ENCODE data around the gene ROCK1. TPM values are rescaled to one million over a fixed set of nuclear protein-coding genes. Genes with fewer than 3 reads are reported as not detected.

Gene ROCK1
- total and polyA plus RNA-seq, 7 experiments from 2014 or later: 27.6 to 97.5 (median 70.4) TPM

DNA sequence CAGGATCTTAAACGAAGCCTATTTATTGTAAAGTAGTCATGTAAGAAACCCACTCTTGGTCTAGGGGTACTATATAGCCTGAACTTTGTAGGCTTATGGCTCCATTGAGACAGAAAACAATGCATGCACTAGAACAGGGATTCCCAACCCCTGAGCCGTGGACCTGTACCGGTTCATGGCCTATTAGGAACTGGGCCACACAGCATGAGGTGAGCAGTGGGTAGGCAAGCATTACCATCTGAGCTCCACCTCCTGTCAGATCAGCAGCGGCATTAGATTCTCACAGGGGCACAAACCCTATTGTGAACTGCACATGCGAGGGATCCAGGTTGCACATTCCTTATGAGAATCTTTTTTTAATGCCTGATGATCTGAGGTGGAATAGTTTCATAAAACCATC lies 59.2 kb downstream of the ROCK1 start:
- intact Hi-C loops (cut with micrococcal nuclease): loop anchor here in 1 of 2 donors (5.0 kb wide), 2 partner anchors 35 to 125 kb away; no protein-coding TSS in a partner anchor
- POLR2A ChIA-PET: no interaction called here
- ATAC-seq (no peak), DNase-seq (no peak)
- Histone ChIP-seq H3K27ac (ENCODE audit: low read depth, low read length) (no peak overlapping the region), H3K36me3 (ENCODE audit: control insufficient read depth in 2 of 3, insufficient read depth in 3 of 3, low read length in 3 of 3) (no peaks in the 10 kb centered on the region), H3K27me3 (ENCODE audit: control insufficient read depth in 2 of 2, insufficient read depth in 2 of 2, low read length in 2 of 2) (no peaks in the 10 kb centered on the region), H3K4me3 (ENCODE audit: low read length) (no peak overlapping the region), H3K4me1 (ENCODE audit: control insufficient read depth in 2 of 2, insufficient read depth in 2 of 2, low read length in 2 of 2) (peaks cover 18 to 21% of the 10 kb centered on the region in 2 donors), H3K9me3 (ENCODE audit: control insufficient read depth in 2 of 3, low read length in 3 of 3) (no peaks in the 10 kb centered on the region)
- Mint-ChIP-seq H3K27ac (peak overlapping the region in 1 of 9 donors; percentile 40), H3K9me3 (no peaks in the 10 kb centered on the region), H3K4me3 (no peak overlapping the region), H3K36me3 (peaks cover 0 to 13% (median 9%) of the 10 kb centered on the region in 5 donors), H3K4me1 (peaks cover 5 to 60% (median 40%) of the 10 kb centered on the region in 7 donors), H3K27me3 (no peaks in the 10 kb centered on the region)
- CTCF ChIA-PET: interaction anchor here (0.6 to 1.5 kb wide), 2 partner anchors 10 to 15 kb away, joined by 3 read pairs; no protein-coding TSS in a partner anchor

DNA sequence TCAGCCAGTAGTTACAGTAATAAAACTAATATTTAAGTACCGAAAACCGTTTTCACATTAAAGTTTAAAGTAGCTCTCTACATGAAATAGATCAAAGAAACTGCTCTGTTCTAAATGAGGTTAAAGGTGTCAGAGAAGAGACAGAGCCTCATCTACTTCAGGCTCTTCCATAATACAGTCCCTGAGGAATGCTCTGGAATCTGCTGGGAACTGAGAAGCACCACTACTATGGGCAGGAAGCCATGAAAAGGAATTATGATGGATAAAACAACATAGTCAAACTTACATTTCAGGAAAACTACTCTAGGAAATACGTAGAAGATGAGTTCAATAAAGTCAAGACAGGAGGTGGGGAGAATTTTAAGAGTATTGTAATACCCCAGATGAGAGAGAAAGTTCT lies 60.0 kb downstream of the ROCK1 start:
- ATAC-seq: no peak
- H3K4me3 Mint-ChIP-seq: peak overlapping the region in 2 of 10 donors; percentile 1 to 5
- DNase-seq: no peak
- intact Hi-C loops (cut with micrococcal nuclease): loop anchor here in 1 of 2 donors (2.0 to 5.0 kb wide), 3 partner anchors 36 to 126 kb away; partner anchors contain the start of gene ROCK1
- peak overlapping the region in 5 of 9 donors; percentile 16 to 61 (median 37) for H3K27ac Mint-ChIP-seq
- Histone ChIP-seq H3K27ac (ENCODE audit: low read depth, low read length) (no peak overlapping the region), H3K27me3 (ENCODE audit: control insufficient read depth in 2 of 2, insufficient read depth in 2 of 2, low read length in 2 of 2) (no peaks in the 10 kb centered on the region), H3K4me1 (ENCODE audit: control insufficient read depth in 2 of 2, insufficient read depth in 2 of 2, low read length in 2 of 2) (peaks cover 18 to 21% of the 10 kb centered on the region in 2 donors), H3K4me3 (ENCODE audit: low read length) (no peak overlapping the region), H3K36me3 (ENCODE audit: control insufficient read depth in 2 of 3, insufficient read depth in 3 of 3, low read length in 3 of 3) (no peaks in the 10 kb centered on the region), H3K9me3 (ENCODE audit: control insufficient read depth in 2 of 3, low read length in 3 of 3) (no peaks in the 10 kb centered on the region)
- H3K27me3 Mint-ChIP-seq: no peaks in the 10 kb centered on the region
- peaks cover 0 to 21% (median 16%) of the 10 kb centered on the region in 5 donors for H3K36me3 Mint-ChIP-seq
- POLR2A ChIA-PET: no interaction called here
- CTCF ChIA-PET: interaction anchor here (1.5 kb wide), 1 partner anchor 11 kb away, joined by 3 read pairs; no protein-coding TSS in a partner anchor
- H3K9me3 Mint-ChIP-seq: no peaks in the 10 kb centered on the region
- H3K4me1 Mint-ChIP-seq: peaks cover 5 to 68% (median 48%) of the 10 kb centered on the region in 7 donors

DNA sequence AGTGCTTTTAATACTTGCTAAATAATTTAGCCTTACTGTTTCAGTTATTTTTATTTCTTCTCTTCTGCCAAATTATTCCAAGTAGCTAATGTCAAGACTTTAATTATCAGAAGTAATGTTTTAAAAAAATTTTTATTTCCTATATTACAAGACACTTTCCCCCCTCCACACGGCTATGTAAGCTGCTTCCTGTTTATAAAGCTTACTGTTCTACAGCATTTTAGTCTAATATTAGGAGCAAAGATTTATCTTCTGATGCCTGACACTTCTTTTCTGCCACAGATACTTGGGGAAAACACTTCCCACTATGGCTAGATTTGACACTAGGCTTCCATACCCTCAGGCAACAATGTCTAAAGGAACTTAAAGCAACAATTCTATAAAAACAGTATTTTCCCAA lies 62.3 kb downstream of the ROCK1 start:
- Histone ChIP-seq H3K4me3 (ENCODE audit: low read length) (no peak overlapping the region), H3K27me3 (ENCODE audit: control insufficient read depth in 2 of 2, insufficient read depth in 2 of 2, low read length in 2 of 2) (no peaks in the 10 kb centered on the region), H3K4me1 (ENCODE audit: control insufficient read depth in 2 of 2, insufficient read depth in 2 of 2, low read length in 2 of 2) (peaks cover 11 to 12% of the 10 kb centered on the region in 2 donors), H3K36me3 (ENCODE audit: control insufficient read depth in 2 of 3, insufficient read depth in 3 of 3, low read length in 3 of 3) (peaks cover 0 to 6% (median 0%) of the 10 kb centered on the region in 3 experiments), H3K9me3 (ENCODE audit: control insufficient read depth in 2 of 3, low read length in 3 of 3) (no peaks in the 10 kb centered on the region), H3K27ac (ENCODE audit: low read depth, low read length) (no peak overlapping the region)
- H3K4me3 Mint-ChIP-seq: peak overlapping the region in 2 of 10 donors; percentile 3 to 7
- ChIA-PET CTCF (interaction anchor here (0.6 to 1.2 kb wide), 2 partner anchors 131 to 535 kb away, joined by 3 read pairs; no protein-coding TSS in a partner anchor), POLR2A (interaction anchor here (1.0 kb wide), 1 partner anchor 62 kb away, joined by 3 read pairs; the partner anchor contains the start of gene ROCK1)
- H3K36me3 Mint-ChIP-seq: peaks cover 0 to 27% (median 25%) of the 10 kb centered on the region in 5 donors
- H3K27me3 Mint-ChIP-seq: no peaks in the 10 kb centered on the region
- H3K9me3 Mint-ChIP-seq: no peaks in the 10 kb centered on the region
- peak overlapping the region in 7 of 9 donors; percentile 19 to 91 (median 67) for H3K27ac Mint-ChIP-seq
- no peak for DNase-seq
- peaks cover 9 to 77% (median 63%) of the 10 kb centered on the region in 7 donors for H3K4me1 Mint-ChIP-seq
- ATAC-seq: no peak
- intact Hi-C loops (cut with micrococcal nuclease): loop anchor here (2.0 to 5.0 kb wide), 2 partner anchors 13 to 63 kb away; partner anchors contain the start of gene ROCK1 (in 1 of the 2)

DNA sequence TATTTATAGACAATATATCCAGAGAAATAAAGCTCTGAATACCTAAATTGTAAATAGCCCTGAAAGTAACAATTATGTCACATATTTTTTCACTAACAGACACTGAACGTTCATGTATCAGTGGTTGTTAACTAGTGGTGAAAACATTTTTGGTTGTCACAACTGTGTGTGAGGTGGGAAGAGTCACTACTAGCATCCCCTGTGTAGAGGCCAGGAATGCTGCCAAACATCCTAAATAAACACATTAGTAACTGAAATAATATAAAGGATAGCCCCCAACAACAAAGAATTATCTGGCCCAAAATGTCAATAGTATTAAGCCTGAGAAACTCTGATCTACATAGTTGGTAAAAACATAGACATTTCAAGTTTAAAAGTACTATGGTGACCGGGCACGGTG lies 64.5 kb downstream of the ROCK1 start:
- Histone ChIP-seq H3K4me3 (ENCODE audit: low read length) (no peak overlapping the region), H3K36me3 (ENCODE audit: control insufficient read depth in 2 of 3, insufficient read depth in 3 of 3, low read length in 3 of 3) (peaks cover 0 to 6% (median 0%) of the 10 kb centered on the region in 3 experiments), H3K4me1 (ENCODE audit: control insufficient read depth in 2 of 2, insufficient read depth in 2 of 2, low read length in 2 of 2) (peaks cover 6 to 12% of the 10 kb centered on the region in 2 donors), H3K27ac (ENCODE audit: low read depth, low read length) (no peak overlapping the region), H3K27me3 (ENCODE audit: control insufficient read depth in 2 of 2, insufficient read depth in 2 of 2, low read length in 2 of 2) (no peaks in the 10 kb centered on the region), H3K9me3 (ENCODE audit: control insufficient read depth in 2 of 3, low read length in 3 of 3) (no peaks in the 10 kb centered on the region)
- H3K36me3 Mint-ChIP-seq: peaks cover 0 to 36% (median 25%) of the 10 kb centered on the region in 5 donors
- no peak overlapping the region for H3K4me3 Mint-ChIP-seq
- peaks cover 13 to 67% (median 51%) of the 10 kb centered on the region in 7 donors for H3K4me1 Mint-ChIP-seq
- no peaks in the 10 kb centered on the region for H3K27me3 Mint-ChIP-seq
- H3K27ac Mint-ChIP-seq: peak overlapping the region in 8 of 9 donors; percentile 5 to 77 (median 46)
- ATAC-seq: no peak
- no peaks in the 10 kb centered on the region for H3K9me3 Mint-ChIP-seq
- ChIA-PET POLR2A (interaction anchor here (0.7 kb wide), 1 partner anchor 9 kb away, joined by 3 read pairs; no protein-coding TSS in a partner anchor), CTCF (no interaction called here)
- no peak for DNase-seq
- intact Hi-C loops (cut with micrococcal nuclease): loop anchor here in 1 of 2 donors (5.0 kb wide), 1 partner anchor 65 kb away; the partner anchor contains the start of gene ROCK1

DNA sequence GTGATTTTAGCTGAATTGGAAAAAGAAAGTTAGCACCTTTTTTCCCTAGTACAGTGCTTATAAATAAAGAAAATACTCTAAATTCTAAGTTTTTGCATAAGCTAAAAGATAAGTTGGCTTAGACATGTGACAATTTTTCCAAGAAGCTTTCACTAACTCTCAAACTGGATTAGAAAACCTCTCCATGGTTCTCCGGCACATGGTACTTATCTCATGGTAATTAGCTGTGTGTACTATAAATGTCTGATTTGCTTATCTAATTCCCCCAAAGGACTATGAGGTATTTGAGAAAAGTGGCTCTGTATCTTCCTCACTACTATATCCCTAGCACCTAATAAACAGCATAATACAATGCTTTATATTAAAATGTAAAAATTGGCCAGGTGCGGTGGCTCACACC lies 71.1 kb downstream of the ROCK1 start:
- intact Hi-C loops (cut with micrococcal nuclease): loop anchor here in 1 of 2 donors (5.0 kb wide), 1 partner anchor 33 kb away; no protein-coding TSS in a partner anchor
- peaks cover 0 to 44% (median 34%) of the 10 kb centered on the region in 5 donors for H3K36me3 Mint-ChIP-seq
- no peak overlapping the region for H3K4me3 Mint-ChIP-seq
- H3K27me3 Mint-ChIP-seq: no peaks in the 10 kb centered on the region
- H3K27ac Mint-ChIP-seq: peak overlapping the region in 4 of 9 donors; percentile 10 to 65 (median 42)
- Histone ChIP-seq H3K4me3 (ENCODE audit: low read length) (no peak overlapping the region), H3K27me3 (ENCODE audit: control insufficient read depth in 2 of 2, insufficient read depth in 2 of 2, low read length in 2 of 2) (no peaks in the 10 kb centered on the region), H3K9me3 (ENCODE audit: control insufficient read depth in 2 of 3, low read length in 3 of 3) (no peaks in the 10 kb centered on the region), H3K36me3 (ENCODE audit: control insufficient read depth in 2 of 3, insufficient read depth in 3 of 3, low read length in 3 of 3) (peaks cover 0 to 11% (median 6%) of the 10 kb centered on the region in 3 experiments), H3K4me1 (ENCODE audit: control insufficient read depth in 2 of 2, insufficient read depth in 2 of 2, low read length in 2 of 2) (no peaks in the 10 kb centered on the region), H3K27ac (ENCODE audit: low read depth, low read length) (no peak overlapping the region)
- peaks cover 0 to 22% (median 9%) of the 10 kb centered on the region in 7 donors for H3K4me1 Mint-ChIP-seq
- ChIA-PET POLR2A (no interaction called here), CTCF (no interaction called here)
- ATAC-seq (no peak), DNase-seq (no peak)
- no peaks in the 10 kb centered on the region for H3K9me3 Mint-ChIP-seq

DNA sequence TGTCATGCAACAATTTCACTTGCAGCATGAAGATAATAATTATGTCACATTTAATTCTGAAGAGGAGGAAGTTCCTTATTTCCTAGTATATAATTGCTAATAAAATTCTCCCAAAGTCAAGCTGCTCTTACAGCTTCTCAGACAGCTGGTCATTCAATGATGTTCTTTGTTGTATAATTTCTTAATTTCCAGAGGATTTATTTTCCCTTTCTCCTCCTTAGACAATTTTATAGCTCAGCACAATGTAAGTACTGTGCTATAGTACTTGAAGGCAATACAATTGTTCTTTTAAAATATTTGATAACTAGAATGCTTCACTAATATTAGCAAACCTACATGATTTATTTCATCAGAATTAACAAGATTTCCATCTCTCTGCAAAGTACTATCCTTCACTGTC lies 73.4 kb downstream of the ROCK1 start:
- intact Hi-C loops (cut with micrococcal nuclease): no loop called here
- CTCF ChIA-PET: no interaction called here

More for the DNA sequence above, 73.4 kb downstream of the ROCK1 start:
- Mint-ChIP-seq H3K9me3 (peaks cover 0 to 7% (median 1%) of the 10 kb centered on the region in 11 donors), H3K27ac (peak overlapping the region in 4 of 9 donors; percentile 2 to 73 (median 30)), H3K4me1 (peaks cover 0 to 15% (median 8%) of the 10 kb centered on the region in 7 donors), H3K27me3 (no peaks in the 10 kb centered on the region), H3K36me3 (peaks cover 6 to 57% (median 50%) of the 10 kb centered on the region in 5 donors), H3K4me3 (no peak overlapping the region)
- peaks cover 3 to 13% (median 6%) of the 10 kb centered on the region in 3 experiments for H3K36me3 ChIP-seq (ENCODE audit: control insufficient read depth in 2 of 3, insufficient read depth in 3 of 3, low read length in 3 of 3)
- H3K4me1 ChIP-seq (ENCODE audit: control insufficient read depth in 2 of 2, insufficient read depth in 2 of 2, low read length in 2 of 2): no peaks in the 10 kb centered on the region
- H3K27me3 ChIP-seq (ENCODE audit: control insufficient read depth in 2 of 2, insufficient read depth in 2 of 2, low read length in 2 of 2): no peaks in the 10 kb centered on the region
- DNase-seq: no peak
- H3K4me3 ChIP-seq (ENCODE audit: low read length): no peak overlapping the region
- H3K9me3 ChIP-seq (ENCODE audit: control insufficient read depth in 2 of 3, low read length in 3 of 3): no peaks in the 10 kb centered on the region
- no peak for ATAC-seq
- POLR2A ChIA-PET: no interaction called here
- H3K27ac ChIP-seq (ENCODE audit: low read depth, low read length): no peak overlapping the region

All from naive thymus-derived CD4-positive, alpha-beta T cell (primary cell).